ENCODE measurements around the gene C11orf21.
A peak's percentile ranks its signal among the peaks of the same experiment; 100 is the strongest.

The C11orf21 gene

GRCh38 chr11:2270322-2271076 lies 31.2 kb downstream of the C11orf21 start, which contains the start of gene ASCL2:
Gene ASCL2 (minus strand): TSS chr11:2270588. CDS start chr11:2270332, 256 bp downstream.
- no peak for DNase-seq

- no peak for DNase-seq
These were observed 32.0 kb downstream of the C11orf21 start for GRCh38 chr11:2269601-2270321.

GRCh38 chr11:2268729-2269600 lies 32.8 kb downstream of the C11orf21 start:
- DNase-seq, result peak; percentile 10 to 23

- DNase-seq, result no peak
These were observed 33.6 kb downstream of the C11orf21 start for GRCh38 chr11:2267851-2268728.

GRCh38 chr11:2267306-2267850 lies 34.3 kb downstream of the C11orf21 start:
- DNase-seq, result no peak

- no peak for DNase-seq
These were observed 35.0 kb downstream of the C11orf21 start for GRCh38 chr11:2266586-2267305.

- peak in 1 of 2 experiments; percentile 2 for DNase-seq
These were observed 35.7 kb downstream of the C11orf21 start for GRCh38 chr11:2265854-2266585.

GRCh38 chr11:2265396-2265795 lies 36.3 kb downstream of the C11orf21 start:
- peak; percentile 3 to 6 for DNase-seq

- no peak for DNase-seq
These were observed 37.2 kb downstream of the C11orf21 start for GRCh38 chr11:2264366-2265053.

GRCh38 chr11:2263724-2264360 lies 37.9 kb downstream of the C11orf21 start:
- DNase-seq, result no peak

- no peak for DNase-seq
These were observed 38.6 kb downstream of the C11orf21 start for GRCh38 chr11:2263071-2263565.

- no peak for DNase-seq
These were observed 39.2 kb downstream of the C11orf21 start for GRCh38 chr11:2262301-2263070.

- DNase-seq, result no peak
These were observed 40.1 kb downstream of the C11orf21 start for GRCh38 chr11:2261436-2262230.

- no peak for DNase-seq
These were observed 41.0 kb downstream of the C11orf21 start for GRCh38 chr11:2260491-2261364.

- DNase-seq, result no peak
These were observed 41.7 kb downstream of the C11orf21 start for GRCh38 chr11:2259897-2260451.

- DNase-seq, result no peak
These were observed 42.3 kb downstream of the C11orf21 start for GRCh38 chr11:2259466-2259830.

All from Kasumi-1 (cell line).